NCI-H1092 treated with DMSO at 0.1 percent for 48 hours (cell line): ENCODE results near the gene PFKFB4.

Experiments used
- DNase-seq: peaks from one replicate; lab custom pipeline; 2025; lab: John Stamatoyannopoulos, UW

PFKFB4 gene

GRCh38 chr3:48584836-48585235, 28.2 kb upstream of the PFKFB4 start:
- DNase-seq: no peak

DNA sequence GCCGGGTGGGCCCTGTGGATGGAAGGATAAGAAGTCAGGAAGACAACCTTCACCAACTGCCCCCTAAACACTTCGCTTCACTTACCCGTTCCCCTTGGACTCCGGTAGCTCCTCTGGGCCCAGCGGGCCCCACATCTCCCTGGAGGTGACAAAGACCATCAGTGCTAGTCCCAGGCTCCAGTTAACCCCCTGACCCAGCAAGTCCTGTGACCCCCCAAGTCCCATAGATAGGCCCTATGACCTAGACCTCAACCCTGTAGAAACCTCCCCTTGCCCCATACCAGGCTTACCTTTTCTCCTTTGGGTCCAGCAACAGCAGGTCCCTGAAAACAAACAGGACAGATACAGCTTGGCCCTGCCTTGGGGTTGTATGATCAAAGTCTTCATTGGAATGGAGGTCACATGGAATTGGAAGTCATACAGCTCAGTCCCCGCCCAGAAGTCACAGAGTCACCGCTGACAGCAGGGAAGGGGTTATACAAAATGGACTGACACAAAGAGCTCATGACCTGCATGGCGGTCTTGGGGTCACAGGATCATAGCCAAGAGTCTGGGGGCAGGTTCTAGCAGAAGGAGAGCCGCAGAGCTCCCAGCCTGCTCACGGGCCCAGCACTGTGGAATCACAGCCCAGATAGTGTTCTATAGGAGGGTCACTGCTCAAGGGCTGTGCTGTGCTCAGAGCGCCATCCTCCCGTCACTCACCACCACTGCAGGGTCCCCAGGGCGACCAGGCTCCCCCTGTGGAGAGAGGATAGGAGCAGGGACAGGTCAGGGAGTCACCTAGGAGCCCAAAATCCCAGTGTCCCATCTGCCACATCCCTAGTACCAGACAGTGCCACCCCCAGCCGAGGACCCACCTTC, 25.2 kb upstream of the PFKFB4 start:
- DNase-seq: no peak

GRCh38 chr3:48576647-48577046, 20.0 kb upstream of the PFKFB4 start:
- no peak for DNase-seq

- no peak for DNase-seq
Measured at GRCh38 chr3:48575366-48575765, 18.8 kb upstream of the PFKFB4 start.

DNA sequence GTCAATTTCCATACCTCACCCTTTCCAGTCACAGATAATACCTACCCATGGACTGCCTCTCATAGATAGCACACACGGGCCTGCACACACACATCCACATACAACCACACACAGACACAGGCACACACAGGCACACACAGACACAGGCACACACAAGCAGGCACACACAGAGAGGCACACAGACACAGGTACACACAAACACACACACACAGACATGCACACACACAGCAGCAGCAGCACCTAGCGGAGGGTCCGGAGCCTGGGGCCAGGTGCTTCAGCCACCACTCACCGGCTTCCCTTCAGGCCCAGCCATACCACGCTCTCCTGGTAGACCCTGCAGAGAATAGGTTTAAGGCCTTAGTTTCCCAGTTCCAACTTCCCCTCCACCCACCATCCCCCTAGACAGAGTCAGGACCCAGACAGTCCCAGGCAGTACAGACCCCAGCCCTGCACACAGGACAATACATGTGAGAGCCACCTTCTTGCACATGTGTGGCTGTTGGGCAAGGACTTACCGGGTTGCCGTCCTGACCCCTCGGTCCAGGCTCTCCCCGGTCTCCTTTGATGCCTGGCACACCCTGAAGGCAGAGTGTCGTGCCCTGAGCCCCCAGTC, 17.5 kb upstream of the PFKFB4 start:
- no peak for DNase-seq

DNA sequence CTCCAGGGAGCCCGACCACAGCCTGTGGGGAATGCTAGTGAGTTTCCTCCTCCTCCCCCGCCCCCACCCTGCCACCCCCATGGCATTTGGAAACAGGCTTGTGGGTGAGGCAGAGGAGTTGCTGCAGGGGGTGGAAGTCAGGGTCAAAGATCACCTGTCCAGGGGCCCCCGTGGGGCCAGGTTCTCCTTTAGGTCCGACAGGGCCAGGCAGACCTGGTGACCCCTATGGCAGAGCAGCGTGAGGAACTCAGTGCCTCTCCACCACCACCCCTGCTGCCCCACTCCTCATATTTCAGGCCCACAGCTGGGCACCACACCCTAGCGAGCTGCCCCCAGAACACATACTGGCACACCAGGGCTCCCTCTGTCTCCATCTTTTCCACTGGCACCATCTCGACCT, 15.9 kb upstream of the PFKFB4 start:
- DNase-seq: no peak

DNA sequence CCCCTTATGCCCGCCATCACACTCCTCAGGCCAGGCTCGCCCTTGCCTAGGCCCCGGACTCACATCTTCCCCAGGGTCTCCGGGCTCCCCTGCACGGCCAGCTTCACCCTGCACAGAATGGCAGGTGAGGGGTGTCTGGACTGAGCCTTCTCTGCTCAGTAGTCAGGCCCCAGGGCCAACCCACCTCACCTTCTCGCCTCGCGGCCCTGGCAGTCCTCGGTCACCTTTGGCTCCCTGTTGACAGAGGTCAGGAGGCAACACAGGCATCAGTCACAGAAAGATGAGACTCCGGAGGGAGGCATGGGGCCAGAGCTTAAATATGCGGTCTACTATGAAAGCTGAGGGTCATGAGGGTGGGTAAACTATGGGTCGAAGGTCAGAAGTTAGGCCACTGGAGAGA, 15.3 kb upstream of the PFKFB4 start:
- DNase-seq: no peak

DNA sequence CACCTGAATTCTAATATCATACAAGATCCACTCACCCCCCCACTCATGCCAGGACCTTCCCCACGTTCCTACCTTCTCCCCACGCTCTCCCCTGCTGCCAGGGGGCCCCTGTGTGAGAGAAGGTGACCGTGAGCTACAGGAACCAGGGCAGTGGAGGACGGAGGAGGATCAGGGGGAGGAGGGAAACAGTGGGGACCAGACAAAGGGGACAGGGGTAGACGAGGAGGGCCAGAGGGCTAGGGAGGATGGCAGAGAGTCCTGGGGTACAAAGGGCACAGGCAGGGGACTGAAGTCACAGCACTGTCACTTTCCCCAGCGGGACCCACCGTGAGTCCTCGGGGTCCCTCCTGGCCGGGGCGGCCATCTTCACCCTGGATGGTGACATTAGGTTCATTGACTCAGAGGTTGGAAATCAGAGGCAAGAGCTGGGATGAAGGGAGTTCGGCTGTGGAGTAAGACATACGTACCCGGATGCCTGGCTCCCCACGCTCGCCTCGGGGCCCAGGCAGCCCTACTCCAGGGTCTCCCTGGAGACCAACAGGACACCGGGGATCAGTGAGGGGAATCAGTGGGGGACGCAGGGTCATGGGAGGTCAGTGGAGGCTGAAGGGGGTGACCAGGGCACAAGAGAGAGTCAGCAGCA, 13.3 kb upstream of the PFKFB4 start:
- no peak for DNase-seq

DNA sequence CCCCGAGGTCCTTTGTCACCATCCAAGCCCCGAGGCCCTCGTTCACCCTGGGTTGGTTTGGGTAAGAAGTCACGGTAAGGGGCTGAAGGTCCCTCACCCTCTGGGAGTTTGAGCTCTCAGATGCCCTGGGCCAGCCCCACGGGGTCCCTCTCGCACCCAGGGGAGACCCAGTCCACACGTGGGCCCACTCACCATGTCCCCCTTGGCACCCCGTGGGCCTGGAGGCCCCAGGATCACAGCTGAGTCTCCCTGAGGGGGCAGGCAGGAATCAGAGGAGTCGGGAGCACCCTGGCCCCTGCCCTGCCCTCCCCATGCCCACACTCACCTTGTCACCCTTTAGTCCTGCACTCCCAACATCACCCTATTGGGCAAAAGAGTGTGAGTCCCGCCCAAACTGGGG, 12.8 kb upstream of the PFKFB4 start:
- DNase-seq: no peak

GRCh38 chr3:48568476-48568875, 11.9 kb upstream of the PFKFB4 start:
- DNase-seq: no peak

DNA sequence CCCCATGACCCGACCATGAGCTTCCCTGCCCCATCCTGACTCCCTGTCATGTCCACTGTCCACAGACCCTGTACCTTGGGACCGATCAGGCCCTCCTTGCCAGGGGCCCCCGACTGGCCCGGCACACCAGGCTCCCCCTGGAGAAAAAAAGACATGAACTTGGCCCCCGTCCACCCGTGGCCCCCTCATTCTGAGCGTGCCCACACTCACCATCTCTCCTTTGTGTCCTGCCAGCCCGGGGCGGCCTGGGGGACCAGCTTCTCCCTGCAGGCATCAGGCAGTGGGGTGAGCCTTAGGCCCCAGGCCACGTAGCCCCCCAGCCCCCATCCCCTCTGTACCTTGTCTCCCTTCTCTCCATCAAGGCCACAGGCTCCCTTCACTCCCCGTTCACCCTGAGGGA, 10.9 kb upstream of the PFKFB4 start:
- DNase-seq: no peak

- no peak for DNase-seq
Measured at GRCh38 chr3:48567090-48567489, 10.5 kb upstream of the PFKFB4 start.

DNA sequence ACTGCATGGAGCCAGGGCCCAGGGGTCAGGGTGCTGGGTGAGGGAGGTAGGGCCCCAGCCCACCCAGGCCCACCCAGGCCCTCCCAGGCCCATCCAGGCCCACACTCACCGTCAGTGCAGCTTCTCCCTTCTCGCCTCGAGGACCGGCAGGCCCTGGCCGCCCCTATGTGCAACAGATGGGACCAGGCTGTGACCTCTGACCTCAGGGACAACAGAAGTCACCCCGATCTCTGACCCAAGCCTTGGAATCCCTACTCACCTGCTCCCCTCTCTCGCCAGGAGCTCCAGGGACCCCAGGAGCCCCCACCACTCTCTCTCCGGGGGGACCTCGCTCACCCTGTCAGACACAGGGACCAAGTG, 9.8 kb upstream of the PFKFB4 start:
- no peak for DNase-seq

GRCh38 chr3:48565591-48566400, 9.2 kb upstream of the PFKFB4 start:
- DNase-seq: no peak

DNA sequence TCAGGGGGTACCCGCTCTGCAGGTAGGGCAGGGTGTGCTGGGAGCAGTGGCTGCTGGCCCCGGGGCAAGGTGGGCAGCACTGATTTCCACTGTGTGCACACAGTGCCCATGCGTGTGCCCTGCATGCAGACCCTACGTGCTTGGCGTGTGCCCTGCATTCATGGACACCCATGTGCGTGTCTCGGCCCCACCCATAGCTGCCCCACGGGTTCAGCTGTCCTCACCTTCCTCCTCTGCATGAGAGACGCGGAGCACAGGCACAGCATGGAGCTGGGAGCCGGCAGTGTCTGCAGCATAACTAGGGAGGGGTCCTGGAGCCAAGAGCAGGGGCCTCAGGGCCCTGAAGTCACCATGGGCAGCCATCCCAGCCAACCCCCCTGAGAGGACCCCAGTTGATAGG, 8.6 kb upstream of the PFKFB4 start:
- no peak for DNase-seq

DNA sequence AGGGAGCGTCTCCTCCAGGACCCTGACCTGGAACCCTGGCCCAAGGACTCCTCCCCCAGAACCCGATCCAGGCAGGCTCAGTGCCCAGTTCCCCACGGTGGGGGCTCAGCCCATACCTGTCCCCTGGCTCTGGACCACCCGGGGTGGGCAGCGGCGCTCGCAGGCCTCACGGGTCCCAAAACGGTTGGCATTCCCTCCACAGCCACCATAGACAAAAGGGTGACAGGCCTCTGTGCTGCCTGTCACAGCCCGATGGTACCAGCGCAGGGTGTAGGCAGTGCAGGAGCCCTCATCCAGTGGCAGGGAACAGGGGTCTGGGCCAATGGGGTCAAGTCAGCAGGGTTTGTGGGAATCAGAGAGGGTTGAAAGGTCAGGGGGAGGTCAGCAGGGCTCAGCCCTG, 8.1 kb upstream of the PFKFB4 start:
- no peak for DNase-seq

DNA sequence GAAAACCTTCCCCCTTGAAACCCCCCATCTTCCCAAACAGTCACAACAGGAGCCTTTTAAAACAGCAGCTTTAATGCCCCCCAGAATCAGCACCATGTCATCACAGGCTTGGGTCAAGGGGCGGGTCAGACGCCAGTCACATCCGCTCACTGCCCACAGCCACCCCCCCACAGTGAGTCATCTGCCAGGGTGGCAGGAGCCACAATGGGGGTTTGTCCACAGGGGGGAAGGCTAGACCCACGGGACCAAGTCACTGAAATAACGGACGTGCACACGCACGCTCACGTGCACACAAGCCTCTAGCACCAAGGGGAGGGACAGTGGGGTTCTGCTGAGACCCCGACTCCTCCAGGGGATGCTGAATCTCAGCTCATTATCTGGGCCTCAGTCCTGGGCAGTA, 7.4 kb upstream of the PFKFB4 start:
- DNase-seq: no peak

DNA sequence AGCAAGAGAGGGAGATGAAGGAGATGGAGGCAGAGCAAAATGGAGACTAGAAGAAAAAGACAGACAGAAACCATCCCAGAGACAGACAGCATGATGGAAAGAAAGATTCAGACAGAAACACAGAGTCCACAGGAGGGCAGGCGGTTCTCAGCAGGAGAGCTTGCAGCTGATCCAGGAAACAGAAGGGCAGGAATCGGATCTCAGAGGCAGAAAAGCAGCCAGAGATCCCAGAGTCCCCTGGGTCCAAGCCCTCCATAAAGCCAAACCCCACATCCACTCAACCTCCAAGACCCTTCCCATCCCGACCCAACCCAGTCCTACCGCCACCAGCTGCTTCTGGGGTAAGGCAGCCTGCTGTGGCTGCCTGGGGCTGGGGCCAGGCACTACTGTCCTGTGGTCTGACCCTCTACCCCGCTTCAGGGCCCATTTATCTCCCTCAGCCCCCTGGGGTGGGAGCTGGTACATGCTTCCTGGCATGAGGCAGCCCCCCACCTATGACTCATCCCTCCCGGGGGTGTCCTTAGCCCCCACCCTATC, 6.8 kb upstream of the PFKFB4 start, which contains the start of gene UCN2:
Gene UCN2 (minus strand): TSS at position 400 of the 537 bp plus-strand sequence. CDS start 657 bp downstream, outside the sequence.
- peak; percentile 4 for DNase-seq

DNA sequence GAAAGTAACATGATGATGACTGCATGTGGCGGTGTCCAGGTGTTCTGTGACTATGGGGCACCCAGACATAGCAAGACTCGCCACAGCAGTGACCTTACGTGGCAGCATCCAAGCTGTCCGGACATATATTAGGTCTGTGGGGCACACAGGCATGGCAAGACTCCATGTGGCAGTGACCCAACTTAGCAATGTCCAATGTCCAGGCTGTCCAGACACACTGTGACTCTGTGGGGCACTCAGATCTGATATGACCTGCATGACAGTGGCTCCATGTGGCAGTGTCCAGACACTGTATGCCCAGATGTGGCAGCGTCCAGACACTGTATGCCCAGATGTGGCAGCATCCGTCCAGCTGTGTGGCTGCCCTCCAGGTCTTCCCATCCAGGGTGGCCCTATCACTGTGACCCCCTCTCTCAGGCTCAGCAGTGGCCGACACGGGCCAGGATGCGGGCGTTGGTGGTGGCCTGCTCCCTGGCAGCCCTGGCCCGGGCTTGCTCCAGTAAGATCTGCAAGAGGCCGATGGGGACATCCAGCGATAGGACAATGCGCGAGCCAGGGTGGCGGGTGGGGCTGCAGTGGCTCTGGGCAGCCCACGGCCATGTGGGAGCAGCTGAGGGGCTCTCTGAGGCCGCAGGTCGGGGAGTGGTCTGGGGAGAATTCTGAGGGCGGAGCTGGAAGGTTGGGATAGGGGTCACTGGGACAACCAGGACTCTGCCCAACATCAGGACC, 5.9 kb upstream of the PFKFB4 start:
- no peak for DNase-seq

DNA sequence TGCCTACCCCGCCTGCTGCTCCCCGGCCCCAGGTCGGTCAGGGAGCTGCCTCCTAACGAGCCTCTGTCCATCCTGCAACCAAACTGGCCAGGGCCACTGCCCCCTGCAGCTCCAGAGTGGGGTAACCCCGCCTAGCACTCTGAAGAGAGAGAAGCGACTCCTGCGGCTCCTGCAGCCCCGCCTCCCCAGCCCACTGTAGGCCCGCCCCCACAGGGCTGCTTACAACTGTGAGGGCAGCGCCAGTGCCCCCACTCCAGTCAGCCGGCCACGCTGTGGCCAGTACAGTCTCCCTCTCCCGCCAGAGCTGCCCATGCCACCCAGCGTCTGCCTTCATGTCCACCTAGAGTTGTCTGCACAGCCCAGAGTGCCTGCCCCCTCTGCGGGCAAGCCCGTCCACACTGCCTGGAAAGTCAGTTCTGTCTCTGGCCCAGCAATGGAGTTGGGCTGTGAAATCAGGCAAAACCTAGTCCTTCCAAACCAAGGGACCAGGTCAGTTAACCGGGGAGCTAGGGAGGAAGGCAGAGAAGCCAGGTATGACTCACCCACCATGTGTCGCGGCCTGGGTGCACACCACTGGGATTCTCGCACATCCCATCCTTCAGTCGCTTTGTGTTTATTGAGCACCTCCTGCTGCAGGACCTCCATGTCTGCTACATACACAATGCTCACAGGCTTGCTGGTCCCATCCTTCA, 4.6 kb upstream of the PFKFB4 start:
- DNase-seq: no peak

DNA sequence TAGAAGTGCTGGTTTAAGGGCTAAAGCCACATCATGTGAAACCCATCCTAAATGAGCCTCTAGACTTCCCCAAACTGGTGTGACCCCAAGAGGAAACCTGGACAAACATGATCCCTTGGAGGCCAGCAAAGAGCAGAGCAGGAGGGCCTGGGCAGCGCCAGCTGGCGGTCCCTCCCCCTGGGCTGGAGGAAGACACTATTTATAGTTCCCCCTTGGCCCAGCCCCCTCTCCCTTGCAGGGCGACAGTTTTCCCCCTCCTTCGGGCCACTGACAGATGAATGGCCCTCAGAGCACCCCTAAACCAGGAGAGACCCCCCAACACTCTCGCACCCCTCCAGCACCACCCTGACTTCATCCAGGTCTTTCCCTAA, 4.0 kb upstream of the PFKFB4 start:
- no peak for DNase-seq
